HEK293T (cell line): ENCODE measurements around the gene TBL2.

Source experiments
- ARNT ChIP-seq: fragments of 450-650 bp; IDR thresholded peaks from 2 replicates; pipeline ENCODE4 v1.6.1; 2017; ENCODE audit warnings: mild to moderate bottlenecking
- BHLHE40 ChIP-seq: fragments of 450-650 bp; IDR thresholded peaks from 2 replicates; pipeline ENCODE4 v1.6.1; 2016; ENCODE audit warnings: mild to moderate bottlenecking, moderate library complexity, borderline replicate concordance
- CTBP1 ChIP-seq: fragments of 450-650 bp; IDR thresholded peaks from 2 replicates; pipeline ENCODE4 v1.6.1; 2016; ENCODE audit warnings: borderline replicate concordance
- ELF4 ChIP-seq: fragments of 450-650 bp; IDR thresholded peaks from 2 replicates; pipeline ENCODE4 v1.6.1; 2017; ENCODE audit warnings: antibody characterized with exemption
- FOXA1 ChIP-seq: fragments of 450-650 bp; IDR thresholded peaks from 2 replicates; pipeline ENCODE4 v1.6.1; 2016; ENCODE audit warnings: mild to moderate bottlenecking
- FOXK2 ChIP-seq: fragments of 450-650 bp; IDR thresholded peaks from 2 replicates; pipeline ENCODE4 v1.6.1; 2016; ENCODE audit warnings: mild to moderate bottlenecking
- FOXM1 ChIP-seq: fragments of 450-650 bp; IDR thresholded peaks from 2 replicates; pipeline ENCODE4 v1.6.1; 2017; ENCODE audit warnings: mild to moderate bottlenecking, borderline replicate concordance
- HDGF ChIP-seq: fragments of 450-650 bp; IDR thresholded peaks from 2 replicates; pipeline ENCODE4 v1.6.1; 2017; ENCODE audit warnings: antibody characterized with exemption, borderline replicate concordance
- L3MBTL2 ChIP-seq: fragments of 450-650 bp; conservative IDR thresholded peaks from 2 replicates; pipeline ENCODE4 v1.6.1; 2016; ENCODE audit warnings: mild to moderate bottlenecking
- LEF1 ChIP-seq: fragments of 450-650 bp; IDR thresholded peaks from 2 replicates; pipeline ENCODE4 v1.6.1; 2017; ENCODE audit warnings: mild to moderate bottlenecking, borderline replicate concordance
- SP1 ChIP-seq: fragments of 450-650 bp; IDR thresholded peaks from 2 replicates; pipeline ENCODE4 v1.6.1; 2017
- SUZ12 ChIP-seq: fragments of 450-650 bp; IDR thresholded peaks from 2 replicates; pipeline ENCODE4 v1.6.1; 2016; ENCODE audit warnings: mild to moderate bottlenecking
- TARDBP ChIP-seq: fragments of 450-650 bp; IDR thresholded peaks from 2 replicates; pipeline ENCODE4 v1.6.1; 2016
- ZNF384 ChIP-seq: fragments of 450-650 bp; IDR thresholded peaks from 2 replicates; pipeline ENCODE4 v1.6.1; 2016

DNA sequence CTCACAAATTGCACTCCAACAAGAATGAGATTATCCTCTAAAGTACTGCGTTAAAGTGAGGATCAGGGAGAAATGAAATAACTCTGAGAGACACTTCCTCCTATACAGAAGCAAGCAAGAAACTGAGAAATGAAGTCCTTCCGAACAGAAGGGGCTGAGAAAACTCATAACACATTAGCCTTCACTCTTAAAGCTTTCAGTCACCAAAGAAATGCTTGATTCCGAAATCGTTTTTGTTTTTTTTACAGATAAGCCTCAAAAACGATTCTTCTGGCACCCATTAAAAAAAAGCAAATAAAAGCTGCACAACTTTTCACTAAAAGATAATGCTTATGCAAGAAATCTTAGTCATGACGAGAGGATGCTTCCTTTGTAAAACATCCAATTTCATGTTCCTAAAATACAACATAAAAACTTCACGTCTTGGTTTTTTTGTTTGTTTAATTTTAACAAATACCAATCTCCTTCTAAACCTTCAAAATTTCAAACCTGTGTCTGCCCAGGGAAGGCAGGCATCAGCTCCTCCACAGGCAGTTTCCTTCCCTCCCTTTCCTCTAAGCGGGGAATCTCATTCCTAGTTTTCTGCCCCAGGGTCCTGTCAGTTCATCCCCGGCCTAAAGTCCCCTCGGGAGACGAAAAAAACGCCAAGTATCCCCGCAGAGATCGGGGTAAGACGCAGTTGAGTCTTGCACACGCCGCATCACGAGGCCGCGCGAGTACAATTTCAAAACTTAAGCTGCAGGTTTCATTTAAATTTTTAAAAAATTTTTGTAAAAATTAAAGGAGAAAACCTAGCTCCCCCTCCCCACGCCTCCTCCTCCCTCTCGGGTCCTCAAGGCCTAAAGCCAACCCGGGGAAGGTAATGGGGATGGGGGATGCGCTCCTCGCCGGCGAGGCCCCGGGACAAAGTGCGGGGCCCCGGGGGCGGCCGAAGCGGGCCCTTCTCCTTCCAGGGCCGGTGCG, 57.4 kb downstream of the TBL2 start:
- no peak for TF ChIP-seq CTBP1
- no peak for TF ChIP-seq HDGF
- no peak for TF ChIP-seq FOXA1
- TF ChIP-seq FOXK2 = no peak
- TF ChIP-seq SUZ12 = no peak
- no peak for TF ChIP-seq SP1
- TF ChIP-seq BHLHE40 = no peak
- no peak for TF ChIP-seq LEF1
- no peak for TF ChIP-seq ELF4
- TF ChIP-seq TARDBP = no peak
- TF ChIP-seq ARNT = no peak
- no peak for TF ChIP-seq ZNF384
- TF ChIP-seq L3MBTL2 = no peak
- TF ChIP-seq FOXM1 = no peak
